Measurements from ENCODE around the gene PNLIPRP1. TPM values are rescaled to one million over a fixed set of nuclear protein-coding genes. Genes with fewer than 3 reads are reported as not detected.

Gene PNLIPRP1
- total and polyA plus RNA-seq, 10 of the 15 experiments (the other 5 are each of a cell fraction or from before 2014, with no cell fraction given) = 0.74 TPM; not detected in 9

- H2AFZ ChIP-seq (ENCODE audit: control insufficient read depth, low read depth, low read length) = no peak overlapping the region
- ChIA-PET SMC1A (ENCODE audit: uncharacterized antibody, unreplicated experiment) (no interaction called here), POLR2A (no interaction called here), RAD21 (ENCODE audit: unreplicated experiment) (no interaction called here), CTCF (no interaction called here)
- H4K20me1 ChIP-seq (ENCODE audit: control insufficient read depth, insufficient read depth) = no peaks in the 10 kb centered on the region
- H3K9ac ChIP-seq (ENCODE audit: control insufficient read depth, insufficient read depth, low read length) = no peak overlapping the region
- H3K79me2 ChIP-seq (ENCODE audit: control insufficient read depth, insufficient read depth, low read length) = no peaks in the 10 kb centered on the region
- in situ Hi-C loops (cut with MboI) = no loop called here
- no peaks in the 10 kb centered on the region for H3K9me3 ChIP-seq (replicated peaks; ENCODE audit: control insufficient read depth, insufficient read depth, low read length)
- no peak for FAIRE-seq
- intact Hi-C loops (cut with micrococcal nuclease; ENCODE audit: unreplicated experiment) = no loop called here
- BruUV-seq (replicated peaks) = no TSS peak
- H3K4me3 ChIP-seq = no peak overlapping the region
- H3K4me1 ChIP-seq (ENCODE audit: control insufficient read depth, insufficient read depth, low read length) = no peaks in the 10 kb centered on the region
- TF ChIP-seq ASH2L (IDR thresholded peaks at IDR 0.05; ENCODE audit: borderline replicate concordance, low read depth) (no peak), CHD2 (IDR thresholded peaks at IDR 0.05; ENCODE audit: borderline replicate concordance, low read depth, low read length) (no peak), RBBP5 (conservative IDR thresholded peaks at IDR 0.05) (no peak), EZH2 (IDR thresholded peaks at IDR 0.05; ENCODE audit: borderline replicate concordance, control insufficient read depth, low read depth, low read length) (no peak), MYB (IDR thresholded peaks at IDR 0.05; ENCODE audit: borderline replicate concordance, low read depth, low read length) (no peak), BRCA1 (IDR thresholded peaks at IDR 0.05; ENCODE audit: low read depth, low read length) (no peak), HDAC2 (IDR thresholded peaks at IDR 0.05) (no peak), RELA (IDR thresholded peaks at IDR 0.05; ENCODE audit: borderline replicate concordance, partially characterized antibody) (no peak), IRF3 (IDR thresholded peaks at IDR 0.05) (no peak), NFYB (IDR thresholded peaks at IDR 0.05; ENCODE audit: insufficient read depth, low read depth, low read length) (no peak), CEBPZ (IDR thresholded peaks at IDR 0.05; ENCODE audit: low read depth, low read length) (no peak), MEF2A (IDR thresholded peaks at IDR 0.05; ENCODE audit: insufficient read depth, low read depth, low read length) (no peak), IKZF1 (conservative IDR thresholded peaks at IDR 0.05) (no peak), RELB (IDR thresholded peaks at IDR 0.05; ENCODE audit: low read depth) (no peak)
- no peak for ATAC-seq
- H3K27me3 ChIP-seq (replicated peaks in 1 of 2; ENCODE audit: control insufficient read depth in 2 of 2, insufficient read depth in 2 of 2, low read length in 1 of 2) = no peaks in the 10 kb centered on the region
- no peaks in the 10 kb centered on the region for H3K36me3 ChIP-seq (ENCODE audit: control insufficient read depth in 2 of 2, insufficient read depth in 2 of 2, low read length in 1 of 2)
- no peak overlapping the region for H3K27ac ChIP-seq (ENCODE audit: control insufficient read depth, insufficient read depth)
- DNase-seq (ENCODE audit: low read depth, low spot score) = no peak
- 14% methylated on average over 5 of the region's 5 CpGs for WGBS (ENCODE audit: insufficient coverage, insufficient replicate concordance, low lambda C conversion rate, missing lambda C conversion rate)
- H3K4me2 ChIP-seq (ENCODE audit: control insufficient read depth, insufficient read depth) = no peak overlapping the region
These were observed 6.8 kb downstream of the PNLIPRP1 start for GRCh38 chr10:116597543-116597942.
